IPS DF 4.7 (cell line): ENCODE measurements around the gene PRR5L.

ENCODE experiments used
- DNase-seq: peaks from one replicate; pipeline ENCODE4 v3.0.0-alpha.2; 2013; ENCODE audit warnings: low spot score; ENCODE audit errors: extremely low read depth

The PRR5L gene

DNA sequence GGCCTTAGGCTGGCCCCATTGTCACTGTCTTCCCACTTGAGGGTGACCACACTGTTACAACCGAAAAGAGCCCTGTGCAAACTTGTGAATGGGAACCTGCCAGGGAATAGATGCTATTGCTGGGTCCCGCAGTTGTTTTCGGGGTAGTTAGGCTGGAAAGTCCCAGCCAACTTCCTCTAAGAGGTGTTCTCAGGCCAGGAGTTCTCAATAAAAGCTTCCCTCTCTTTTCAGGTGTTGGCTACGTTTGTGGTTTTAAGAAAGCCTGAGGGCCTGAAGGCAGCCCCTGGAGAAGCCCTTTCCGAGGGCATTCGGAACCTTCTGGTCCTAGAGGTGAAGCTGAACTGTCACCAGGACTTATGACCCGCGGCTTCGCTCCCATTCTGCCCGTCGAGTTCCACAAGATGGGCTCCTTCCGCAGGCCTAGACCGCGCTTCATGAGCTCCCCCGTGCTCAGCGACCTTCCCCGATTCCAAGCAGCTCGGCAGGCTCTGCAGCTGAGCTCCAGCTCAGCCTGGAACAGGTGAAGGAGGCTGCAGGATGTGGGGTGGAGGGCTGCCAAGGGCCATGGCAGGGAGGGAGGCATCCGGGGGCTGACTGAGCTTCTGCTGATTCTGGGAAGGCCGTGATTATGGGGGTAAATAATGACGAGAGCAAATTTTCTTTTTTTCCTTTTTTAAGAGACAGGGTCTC is 104.8 kb downstream of the PRR5L start:
- DNase-seq = no peak

DNA sequence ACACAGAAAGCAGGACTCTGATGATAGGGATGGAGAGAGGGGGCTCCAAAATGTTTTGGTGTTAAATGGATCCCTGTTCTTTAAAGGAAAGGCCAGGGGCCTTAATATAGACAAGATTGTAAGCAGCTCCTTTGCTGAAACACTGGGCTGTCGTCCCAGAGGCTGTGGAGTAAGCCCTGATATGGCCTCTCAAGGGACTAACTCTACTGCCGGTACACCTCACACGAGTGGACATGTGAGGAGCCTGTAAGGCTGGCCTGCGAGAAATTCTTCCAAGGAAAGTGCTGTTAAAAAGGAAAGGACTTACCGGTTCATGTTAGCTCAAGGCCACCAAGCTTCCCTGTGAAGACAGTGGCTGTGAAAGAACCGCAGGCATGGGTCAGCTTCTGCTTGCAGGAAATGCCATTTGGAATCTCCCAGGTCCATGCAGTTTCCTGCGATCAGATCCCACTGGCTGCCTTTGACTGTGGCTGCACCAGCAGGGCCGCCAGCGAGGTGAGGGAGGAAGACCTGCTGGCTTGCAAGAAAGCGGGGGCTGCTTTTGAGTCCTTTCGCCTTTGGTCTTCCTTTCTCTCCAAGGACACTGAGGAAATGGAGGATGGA is 106.6 kb downstream of the PRR5L start:
- DNase-seq = no peak

DNA sequence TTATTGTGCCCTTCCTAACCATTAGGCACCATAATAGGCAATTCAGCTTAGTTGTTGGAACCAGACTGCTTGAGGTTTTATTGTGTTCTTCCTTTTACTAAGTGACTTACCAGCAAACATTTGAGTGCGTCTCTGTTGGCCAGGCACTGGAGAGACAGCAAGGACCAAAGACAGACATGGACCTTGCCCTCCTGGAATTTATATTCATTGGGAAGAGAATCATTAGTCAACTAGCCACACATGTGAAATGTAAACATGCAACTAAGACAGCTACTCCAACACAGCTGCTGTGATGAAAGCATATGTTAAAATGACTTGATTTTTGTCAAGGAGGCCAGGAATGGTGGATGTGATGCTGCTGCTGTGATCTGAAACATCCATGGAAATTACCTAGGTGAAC is 107.6 kb downstream of the PRR5L start:
- DNase-seq = no peak

DNA sequence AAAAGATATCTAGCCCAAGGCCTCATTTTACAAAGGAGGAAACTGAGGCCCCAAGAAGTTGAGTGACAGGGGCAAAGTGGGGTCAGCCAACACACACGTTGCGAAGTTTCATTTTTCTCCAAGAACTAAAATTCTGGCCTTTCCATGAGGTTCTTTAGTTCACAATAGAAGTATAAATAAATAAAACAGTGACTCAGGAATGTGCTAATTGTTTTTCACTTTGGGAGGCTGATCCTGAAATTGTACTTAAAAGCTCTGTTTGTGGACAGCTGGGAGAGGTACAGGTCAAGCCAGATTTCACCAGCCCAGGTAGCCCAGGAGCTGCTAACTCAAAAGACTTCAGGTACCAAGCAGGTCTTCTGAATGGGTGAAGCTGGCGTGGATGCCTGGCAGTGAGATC is 108.7 kb downstream of the PRR5L start:
- DNase-seq = no peak

DNA sequence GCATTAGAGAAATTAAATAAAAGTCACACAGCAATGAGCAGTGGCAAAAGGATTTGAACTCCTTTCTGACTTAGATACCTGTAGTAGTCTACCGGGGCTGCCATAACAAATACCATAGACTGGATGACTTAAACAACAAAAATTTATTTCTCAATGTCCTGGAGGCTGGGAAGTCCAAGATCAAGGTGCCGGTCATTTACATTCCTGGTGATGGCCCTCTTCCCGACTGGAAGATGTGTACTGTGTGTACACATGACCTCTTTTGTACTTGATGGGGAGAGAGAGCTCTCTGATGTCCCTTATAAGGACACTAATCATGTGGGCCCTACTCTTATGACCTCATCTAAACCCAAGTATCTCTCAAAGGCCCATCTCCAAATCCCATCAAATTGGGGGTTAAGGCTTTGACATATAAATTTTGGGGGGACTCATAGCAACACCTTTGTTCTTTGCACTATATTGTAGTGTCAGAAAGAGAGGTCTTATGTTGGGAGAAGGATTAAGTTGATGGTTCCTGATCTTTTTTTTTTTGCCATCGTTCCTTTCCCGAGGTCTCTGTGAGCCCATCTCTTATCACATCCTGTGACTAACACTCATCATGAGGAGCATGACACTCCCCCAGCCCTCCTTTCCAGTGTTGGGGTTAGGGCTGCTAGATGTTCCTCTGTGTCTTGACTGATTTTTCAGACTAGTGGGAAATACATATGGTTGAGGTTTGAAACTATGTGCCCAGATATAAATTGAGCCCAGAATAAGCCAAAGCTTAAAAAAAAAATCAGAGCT is 109.7 kb downstream of the PRR5L start:
- no peak for DNase-seq

DNA sequence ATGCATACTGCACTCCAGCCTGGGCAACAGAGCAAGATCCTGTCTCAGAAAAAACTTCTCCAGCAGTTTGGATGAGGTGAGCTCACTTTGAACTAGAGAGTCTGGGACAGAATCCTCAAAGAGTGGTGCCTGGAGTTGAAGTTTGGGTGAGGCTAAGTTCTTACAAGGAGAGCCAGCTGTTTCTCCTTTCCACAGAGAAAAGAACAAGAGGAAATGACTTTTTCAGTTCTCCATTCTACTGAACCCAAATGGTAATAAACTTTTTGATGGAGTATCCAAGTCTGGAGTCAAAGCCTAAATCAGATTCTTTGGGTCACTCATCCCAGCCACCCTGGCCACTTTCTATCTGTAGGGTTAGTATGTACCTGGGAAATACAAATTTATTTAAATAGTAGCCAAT is 111.3 kb downstream of the PRR5L start:
- no peak for DNase-seq

GRCh38 chr11:36408498-36409136 is 112.5 kb downstream of the PRR5L start:
- no peak for DNase-seq

DNA sequence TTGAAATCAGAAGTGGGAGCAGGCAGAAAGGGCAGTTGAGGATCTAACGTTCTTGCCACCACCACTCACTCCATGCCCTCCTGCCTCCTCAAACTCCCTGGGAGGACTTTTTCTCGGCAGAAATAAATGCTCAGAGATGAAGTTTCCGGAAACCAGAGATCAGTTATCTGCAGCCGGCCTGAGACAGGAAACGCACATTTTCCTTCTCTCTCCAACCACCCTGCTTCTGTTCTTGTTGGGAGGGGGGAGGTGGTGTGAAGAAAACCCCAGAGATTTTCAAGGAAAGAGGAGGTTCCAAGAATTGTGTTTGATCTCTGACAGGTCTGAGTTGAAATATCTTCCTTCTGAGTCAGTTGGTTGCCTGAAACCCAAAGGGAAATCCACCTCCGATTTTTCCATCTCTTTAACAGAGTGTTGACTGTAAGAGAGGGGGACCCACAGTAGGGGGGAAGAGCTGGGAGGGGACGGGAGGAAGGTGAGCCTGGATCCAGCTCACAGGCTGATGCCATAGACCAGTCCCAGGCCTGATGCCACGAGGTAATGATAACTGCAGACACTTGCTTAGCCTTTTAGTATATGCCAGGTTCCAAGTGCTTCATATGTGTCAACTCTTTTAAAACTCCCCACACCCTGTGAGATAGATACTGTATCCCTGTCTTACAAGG is 113.2 kb downstream of the PRR5L start:
- DNase-seq = no peak

GRCh38 chr11:36411202-36411640 is 115.1 kb downstream of the PRR5L start:
- no peak for DNase-seq

- no peak for DNase-seq
Measured at GRCh38 chr11:36412781-36413383, 116.8 kb downstream of the PRR5L start.

DNA sequence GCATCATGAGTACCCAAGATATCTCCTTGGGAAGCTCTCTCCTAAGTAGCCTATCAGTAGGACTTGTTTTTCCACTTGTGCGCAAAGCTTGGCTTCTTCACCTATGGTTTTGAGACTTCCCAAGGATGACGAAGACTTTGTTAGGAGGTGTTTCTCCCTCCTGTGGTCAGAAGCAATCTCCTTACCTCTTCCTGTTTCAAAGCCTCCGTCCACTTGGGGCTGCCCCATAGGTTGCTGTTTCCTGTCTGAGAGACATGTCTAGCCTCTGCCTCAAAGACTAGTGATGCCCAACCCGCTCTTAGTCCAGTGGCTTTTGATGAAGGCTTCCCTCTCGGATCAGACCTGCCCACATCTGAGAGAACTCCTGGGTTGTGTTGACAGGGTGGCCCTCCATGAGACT is 121.1 kb downstream of the PRR5L start:
- DNase-seq = no peak

GRCh38 chr11:36419791-36420424 is 123.8 kb downstream of the PRR5L start:
- DNase-seq = no peak

DNA sequence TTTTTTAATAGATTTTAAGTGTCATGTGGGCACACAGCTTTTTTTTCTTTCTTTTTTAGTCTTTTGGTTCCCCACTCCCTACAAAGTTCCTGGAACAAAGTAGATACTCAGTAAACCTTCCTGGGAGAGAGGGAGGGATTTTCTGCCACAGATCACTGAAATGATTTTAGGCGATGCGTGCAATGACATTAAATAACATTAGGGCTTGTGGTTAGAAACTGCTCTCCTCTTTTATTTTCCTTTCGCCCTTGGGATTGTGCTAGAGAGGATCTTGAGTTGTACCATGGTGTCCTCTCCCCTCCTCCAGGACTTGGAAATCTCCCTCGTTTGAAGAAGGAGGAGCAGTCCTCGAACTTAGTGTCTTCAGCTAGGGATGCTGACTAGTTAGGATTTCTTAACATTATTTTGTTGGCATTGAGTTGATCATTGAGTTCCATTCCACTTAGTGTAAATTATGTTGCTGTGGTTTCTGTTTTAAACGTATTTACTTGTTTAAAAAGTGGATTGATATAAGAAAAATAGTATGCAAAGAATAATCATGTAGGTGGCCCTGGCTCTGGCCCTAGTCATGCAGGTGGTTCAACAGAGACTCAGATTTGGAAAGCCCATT is 125.6 kb downstream of the PRR5L start:
- DNase-seq = no peak

- DNase-seq = no peak
Measured at GRCh38 chr11:36425561-36426081, 129.5 kb downstream of the PRR5L start.

- no peak for DNase-seq
Measured at GRCh38 chr11:36426226-36426848, 130.2 kb downstream of the PRR5L start.

- DNase-seq = no peak
Measured at GRCh38 chr11:36427079-36427478, 131.0 kb downstream of the PRR5L start.

GRCh38 chr11:36427876-36428275 is 131.8 kb downstream of the PRR5L start:
- no peak for DNase-seq

DNA sequence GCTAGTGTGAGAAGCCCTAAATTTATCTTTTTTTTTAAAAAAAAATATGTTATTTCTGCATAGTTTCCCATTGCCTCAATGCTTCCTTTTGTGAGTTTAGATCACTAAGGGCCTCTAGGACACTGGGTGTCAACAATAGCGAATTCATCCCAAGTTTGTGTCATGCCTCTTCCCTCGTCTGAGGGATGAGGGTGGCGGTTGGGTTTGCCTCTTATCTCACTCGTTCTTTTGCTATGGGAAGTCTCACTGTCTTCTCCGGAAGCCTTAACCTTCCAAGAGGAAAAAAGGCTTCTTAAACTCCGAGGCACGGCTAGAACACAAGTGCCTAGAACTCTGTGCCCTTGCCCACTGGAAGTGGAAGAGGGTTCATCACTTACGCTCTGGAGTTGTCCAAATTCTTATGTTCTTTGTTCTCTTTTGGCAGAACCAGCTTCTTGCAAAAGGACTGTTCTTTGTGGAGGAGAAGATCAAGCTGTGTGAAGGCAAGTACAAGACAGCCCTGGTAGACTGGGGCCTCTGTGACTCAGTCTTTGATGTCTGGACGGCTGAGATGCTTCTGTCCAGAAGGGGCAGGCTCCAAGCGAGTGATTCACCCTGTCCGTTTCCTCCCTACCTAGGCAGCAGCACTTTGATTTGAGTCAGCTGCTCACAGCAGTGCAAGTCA is 135.5 kb downstream of the PRR5L start:
- DNase-seq = no peak

GRCh38 chr11:36432093-36432469 is 136.0 kb downstream of the PRR5L start:
- no peak for DNase-seq
